HFF-Myc (cell line): Measurements from ENCODE around the gene HK1.
"Not testable (repeated sequence)": the region's sequence is repeated elsewhere in the genome, so short reads cannot be mapped to it uniquely, and the experiment has no call there.

Experiments used
- DNase-seq: peaks from one replicate; pipeline ENCODE4 v3.0.0-alpha.2; 2011; ENCODE audit warnings: low read depth; ENCODE audit errors: extremely low read depth
- H3K4me3 ChIP-seq: replicated peaks from 2 replicates; pipeline ENCODE4 v1.5.1; 2011; ENCODE audit warnings: low read depth, mild to moderate bottlenecking, control low read depth, low read length
- CTCF ChIP-seq: IDR thresholded peaks from 2 replicates; pipeline ENCODE4 v1.5.1; 2012; ENCODE audit warnings: mild to moderate bottlenecking, low read depth, low read length, control low read depth; ENCODE audit errors: missing control alignments

HK1 gene

GRCh38 chr10:69279110-69279509 is 814 bp downstream of the HK1 start:
- DNase-seq = no peak
- H3K4me3 ChIP-seq = no peak overlapping the region

GRCh38 chr10:69281507-69282413 is 3.5 kb downstream of the HK1 start:
- DNase-seq = no peak

More at GRCh38 chr10:69279110-69279509, 814 bp downstream of the HK1 start:
- TF ChIP-seq CTCF = no peak

GRCh38 chr10:69284402-69284801 is 6.1 kb downstream of the HK1 start:
- H3K4me3 ChIP-seq, DNase-seq: not testable (repeated sequence)

More at GRCh38 chr10:69281507-69282413, 3.5 kb downstream of the HK1 start:
- TF ChIP-seq CTCF = no peak
- no peak overlapping the region for H3K4me3 ChIP-seq

- no peak overlapping the region for H3K4me3 ChIP-seq
- no peak for TF ChIP-seq CTCF
- DNase-seq = no peak
Measured at GRCh38 chr10:69285699-69286098, 7.4 kb downstream of the HK1 start.

- DNase-seq = no peak
- no peak for TF ChIP-seq CTCF
- no peak overlapping the region for H3K4me3 ChIP-seq
Measured at GRCh38 chr10:69287181-69287580, 8.9 kb downstream of the HK1 start.

GRCh38 chr10:69290993-69291392 is 12.7 kb downstream of the HK1 start:
- TF ChIP-seq CTCF = no peak
- H3K4me3 ChIP-seq = no peak overlapping the region
- DNase-seq = no peak

GRCh38 chr10:69292459-69292858 is 14.2 kb downstream of the HK1 start:
- TF ChIP-seq CTCF = no peak
- H3K4me3 ChIP-seq = no peak overlapping the region
- DNase-seq = no peak
